Measurements from ENCODE around the gene ADPGK.

DNA sequence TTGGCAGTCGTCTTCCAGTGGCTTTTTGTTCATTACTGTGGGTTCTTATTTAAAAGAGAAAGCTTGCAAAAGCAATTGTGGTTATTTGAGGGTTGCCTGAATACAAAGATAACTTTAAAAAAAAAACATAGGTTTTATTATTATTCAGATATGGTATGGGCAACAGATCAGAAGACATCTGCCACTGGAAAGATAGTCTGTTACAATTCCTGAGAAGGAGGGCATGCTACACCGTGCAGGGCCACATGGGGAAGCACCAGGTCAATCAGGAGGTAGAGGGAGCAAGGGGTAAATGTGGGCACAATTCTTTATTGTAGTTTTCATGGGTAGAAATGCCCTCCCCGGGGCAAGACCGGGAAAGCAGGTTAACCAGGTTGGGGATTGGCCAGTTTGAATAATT, 51.0 kb downstream of the ADPGK start:
- TF ChIP-seq, protein P1, sequence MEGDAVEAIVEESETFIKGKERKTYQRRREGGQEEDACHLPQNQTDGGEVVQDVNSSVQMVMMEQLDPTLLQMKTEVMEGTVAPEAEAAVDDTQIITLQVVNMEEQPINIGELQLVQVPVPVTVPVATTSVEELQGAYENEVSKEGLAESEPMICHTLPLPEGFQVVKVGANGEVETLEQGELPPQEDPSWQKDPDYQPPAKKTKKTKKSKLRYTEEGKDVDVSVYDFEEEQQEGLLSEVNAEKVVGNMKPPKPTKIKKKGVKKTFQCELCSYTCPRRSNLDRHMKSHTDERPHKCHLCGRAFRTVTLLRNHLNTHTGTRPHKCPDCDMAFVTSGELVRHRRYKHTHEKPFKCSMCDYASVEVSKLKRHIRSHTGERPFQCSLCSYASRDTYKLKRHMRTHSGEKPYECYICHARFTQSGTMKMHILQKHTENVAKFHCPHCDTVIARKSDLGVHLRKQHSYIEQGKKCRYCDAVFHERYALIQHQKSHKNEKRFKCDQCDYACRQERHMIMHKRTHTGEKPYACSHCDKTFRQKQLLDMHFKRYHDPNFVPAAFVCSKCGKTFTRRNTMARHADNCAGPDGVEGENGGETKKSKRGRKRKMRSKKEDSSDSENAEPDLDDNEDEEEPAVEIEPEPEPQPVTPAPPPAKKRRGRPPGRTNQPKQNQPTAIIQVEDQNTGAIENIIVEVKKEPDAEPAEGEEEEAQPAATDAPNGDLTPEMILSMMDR (IDR thresholded peaks at IDR 0.05) = no peak
- TF ChIP-seq POLR2AphosphoS5 (IDR thresholded peaks at IDR 0.05) (no peak), EP300 (IDR thresholded peaks at IDR 0.05) (no peak)
